Upper lobe of left lung (tissue), 6 donors: Measurements from ENCODE around the gene RASSF1. TPM values are rescaled to one million over a fixed set of nuclear protein-coding genes. Genes with fewer than 3 reads are reported as not detected.
"Not testable (repeated sequence)": the region's sequence is repeated elsewhere in the genome, so short reads cannot be mapped to it uniquely, and the experiment has no call there.

Source experiments
- ATAC-seq, 2 donors: fragments of 200-7000 bp; cut with Tn5 transposase; one replicate each; pipeline ENCODE4 v1.9.1; 2022; ENCODE audit warnings: mild to moderate bottlenecking in 2 of 2, moderate library complexity in 2 of 2; ENCODE audit not compliant: low FRiP score in 2 of 2
- DNase-seq, 2 donors: peaks; one replicate each; pipeline ENCODE4 v3.0.0-alpha.2; 2019 to 2020
- H3K27ac ChIP-seq, 4 donors: fragments of 200-600 bp; sonication (generic); one replicate each; pipeline ENCODE4 v1.5.1; 2016 to 2019
- H3K27me3 ChIP-seq, 4 donors: fragments of 200-600 bp; sonication (generic); one replicate each; pipeline ENCODE4 v1.5.1; 2017 to 2019
- H3K36me3 ChIP-seq, 4 donors: fragments of 200-600 bp; sonication (generic); one replicate each; pipeline ENCODE4 v1.5.1; 2016 to 2019
- H3K4me1 ChIP-seq, 4 donors: fragments of 200-600 bp; sonication (generic); one replicate each; pipeline ENCODE4 v1.5.1; 2018 to 2019
- H3K4me3 ChIP-seq, 4 donors: fragments of 200-600 bp; sonication (generic); one replicate each; pipeline ENCODE4 v1.5.1; 2017 to 2019; ENCODE audit warnings: mild to moderate bottlenecking in 2 of 4, moderate library complexity in 1 of 4
- H3K9me3 ChIP-seq, 4 donors: fragments of 200-600 bp; sonication (generic); one replicate each; pipeline ENCODE4 v1.5.1; 2018 to 2019
- EP300 ChIP-seq, 4 donors: sonication (generic); formaldehyde crosslinking; IDR thresholded peaks; one replicate each; pipeline ENCODE4 v1.5.1; 2017; ENCODE audit warnings: antibody characterized with exemption in 4 of 4, control low read depth in 2 of 4
- POLR2A ChIP-seq, 4 donors: fragments of 450-650 bp; IDR thresholded peaks; one replicate each; pipeline ENCODE4 v1.5.1; 2016 to 2017; ENCODE audit warnings: antibody characterized with exemption in 4 of 4, mild to moderate bottlenecking in 2 of 4
- POLR2AphosphoS5 ChIP-seq, 2 donors: sonication (generic); formaldehyde crosslinking; IDR thresholded peaks; one replicate each; pipeline ENCODE4 v1.5.1; 2017; ENCODE audit warnings: antibody characterized with exemption in 2 of 2
- WGBS, 2 donors: methylation state at CpG; one replicate each; pipeline ENCODE4 v1.1.5; 2017 to 2018; 5-methylcytosine and 5-hydroxymethylcytosine counted together
- total RNA-seq, 6 donors: library from RNA; depleted of rRNA in 4 of 6; stranded (reverse); fragments of >200 nt in 4 of 6; gene quantifications; one replicate each; pipeline versions ENCODE4 v1.1.0 to v1.2.1, GENCODE V29; 2016 to 2021
- TF ChIP-seq, protein P1 (sequence below), 6 experiments: fragments of 450-650 bp in 4 of 6; fragments of 200-600 bp in 2 of 6; sonication (generic) in 2 of 6; IDR thresholded peaks; one replicate each; pipeline ENCODE4 v1.5.1; 2016 to 2019; ENCODE audit warnings: antibody characterized with exemption in 6 of 6
- donor health status: DM: no; HTN: no; CAD: no; lungs with moderate emphysema.
- donor health status: DM: no; HTN: yes; CAD: no; lungs with severe emphysema.

The RASSF1 gene
- total RNA-seq, 6 donors from 2014 or later = 42.7 to 78.9 (median 47.7) TPM

DNA sequence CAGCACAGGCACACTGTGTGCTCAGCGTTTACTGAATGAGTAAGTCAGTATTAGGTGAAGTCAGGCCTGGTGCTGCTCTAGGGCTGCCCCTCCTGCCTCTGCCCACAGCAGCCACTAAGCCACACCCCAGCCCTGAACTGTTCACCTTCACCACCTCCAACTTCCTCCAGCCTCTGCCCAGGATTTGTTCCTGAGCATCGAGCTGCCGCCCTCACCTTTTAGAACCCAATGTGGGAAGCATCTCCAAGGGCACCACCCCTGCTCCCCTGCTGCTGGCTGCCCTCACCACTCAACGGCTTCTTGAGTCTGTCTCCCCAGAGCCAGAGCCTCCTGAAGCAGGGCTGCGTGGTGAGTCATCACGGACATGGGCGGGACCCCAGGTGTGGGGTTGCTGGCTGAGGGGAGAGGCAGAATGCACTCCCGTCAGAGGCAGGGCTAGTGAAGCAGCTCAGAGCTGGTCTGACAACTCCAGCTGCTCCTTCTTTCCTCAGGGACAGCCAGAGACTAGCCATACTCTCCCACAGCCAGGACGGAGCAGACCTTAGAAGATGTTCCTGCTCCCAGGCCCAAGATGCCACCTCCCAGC is 23.9 kb downstream of the RASSF1 start:
- TF ChIP-seq POLR2AphosphoS5 (IDR thresholded peaks at IDR 0.05) (peak in 1 of 2 donors; percentile 72), POLR2A (IDR thresholded peaks at IDR 0.05) (peak in 2 of 4 donors; percentile 35 to 79), EP300 (IDR thresholded peaks at IDR 0.05) (peak in 1 of 4 donors; percentile 10)
- TF ChIP-seq, protein P1, sequence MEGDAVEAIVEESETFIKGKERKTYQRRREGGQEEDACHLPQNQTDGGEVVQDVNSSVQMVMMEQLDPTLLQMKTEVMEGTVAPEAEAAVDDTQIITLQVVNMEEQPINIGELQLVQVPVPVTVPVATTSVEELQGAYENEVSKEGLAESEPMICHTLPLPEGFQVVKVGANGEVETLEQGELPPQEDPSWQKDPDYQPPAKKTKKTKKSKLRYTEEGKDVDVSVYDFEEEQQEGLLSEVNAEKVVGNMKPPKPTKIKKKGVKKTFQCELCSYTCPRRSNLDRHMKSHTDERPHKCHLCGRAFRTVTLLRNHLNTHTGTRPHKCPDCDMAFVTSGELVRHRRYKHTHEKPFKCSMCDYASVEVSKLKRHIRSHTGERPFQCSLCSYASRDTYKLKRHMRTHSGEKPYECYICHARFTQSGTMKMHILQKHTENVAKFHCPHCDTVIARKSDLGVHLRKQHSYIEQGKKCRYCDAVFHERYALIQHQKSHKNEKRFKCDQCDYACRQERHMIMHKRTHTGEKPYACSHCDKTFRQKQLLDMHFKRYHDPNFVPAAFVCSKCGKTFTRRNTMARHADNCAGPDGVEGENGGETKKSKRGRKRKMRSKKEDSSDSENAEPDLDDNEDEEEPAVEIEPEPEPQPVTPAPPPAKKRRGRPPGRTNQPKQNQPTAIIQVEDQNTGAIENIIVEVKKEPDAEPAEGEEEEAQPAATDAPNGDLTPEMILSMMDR (IDR thresholded peaks at IDR 0.05) = no peak
- WGBS, 2 donors = 26 to 48% methylated on average over 8 of the region's 9 CpGs
- Histone ChIP-seq H3K4me1 (peaks cover 65 to 77% (median 75%) of the 10 kb centered on the region in 4 donors), H3K27ac (peak overlapping the region; percentile 94 to 97 (median 95)), H3K4me3 (peak overlapping the region in 3 of 4 donors; percentile 65 to 96 (median 79)), H3K27me3 (no peaks in the 10 kb centered on the region), H3K9me3 (no peaks in the 10 kb centered on the region), H3K36me3 (peaks cover 13 to 69% (median 30%) of the 10 kb centered on the region in 4 donors)
- ATAC-seq (peak; percentile 10 to 87), DNase-seq (peak; percentile 82 to 96)

GRCh38 chr3:50314816-50315215 is 25.8 kb downstream of the RASSF1 start:
- ATAC-seq = no peak
- Histone ChIP-seq H3K36me3 (peaks cover 13 to 51% (median 29%) of the 10 kb centered on the region in 4 donors), H3K9me3 (no peaks in the 10 kb centered on the region), H3K27me3 (no peaks in the 10 kb centered on the region), H3K4me3 (no peak overlapping the region), H3K27ac (peak overlapping the region; percentile 37 to 97 (median 84)), H3K4me1 (peaks cover 63 to 73% (median 69%) of the 10 kb centered on the region in 4 donors)
- TF ChIP-seq POLR2AphosphoS5 (IDR thresholded peaks at IDR 0.05) = no peak
- TF ChIP-seq POLR2A (IDR thresholded peaks at IDR 0.05) = no peak
- TF ChIP-seq, protein P1 (IDR thresholded peaks at IDR 0.05) = no peak
- no peak for TF ChIP-seq EP300 (IDR thresholded peaks at IDR 0.05)
- 92 to 97% methylated on average over 4 of the region's 4 CpGs for WGBS, 2 donors
- DNase-seq = no peak

DNA sequence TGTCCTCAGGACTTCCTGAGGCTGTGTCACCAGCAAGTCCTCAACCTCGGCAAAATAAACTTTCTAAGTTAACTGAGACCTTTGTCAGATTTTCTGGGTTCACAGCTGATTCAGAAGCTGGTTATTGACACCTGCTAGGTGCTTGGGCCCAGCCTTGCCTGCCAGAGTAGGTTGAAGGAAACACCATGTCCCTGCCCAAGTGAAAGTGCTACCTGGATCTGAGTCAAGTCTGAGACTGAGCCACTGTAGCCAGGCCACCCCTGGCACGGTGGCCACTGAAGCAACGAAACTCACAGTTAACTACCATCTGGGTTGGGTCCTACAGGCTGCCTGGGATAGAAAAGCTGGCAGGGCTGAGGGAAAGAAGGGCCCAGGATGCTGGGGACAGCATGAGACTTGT is 26.3 kb downstream of the RASSF1 start:
- ATAC-seq = no peak
- DNase-seq = peak in 1 of 2 donors; percentile 78
- Histone ChIP-seq H3K27me3 (no peaks in the 10 kb centered on the region), H3K4me3 (no peak overlapping the region), H3K27ac (peak overlapping the region; percentile 37 to 97 (median 84)), H3K36me3 (peaks cover 13 to 47% (median 24%) of the 10 kb centered on the region in 4 donors), H3K4me1 (peaks cover 60 to 73% (median 66%) of the 10 kb centered on the region in 4 donors), H3K9me3 (no peaks in the 10 kb centered on the region)
- no peak for TF ChIP-seq POLR2AphosphoS5 (IDR thresholded peaks at IDR 0.05)
- TF ChIP-seq POLR2A (IDR thresholded peaks at IDR 0.05) = no peak
- TF ChIP-seq, protein P1 (IDR thresholded peaks at IDR 0.05) = no peak
- no peak for TF ChIP-seq EP300 (IDR thresholded peaks at IDR 0.05)
- 31 to 52% methylated on average over 3 of the region's 3 CpGs for WGBS, 2 donors

DNA sequence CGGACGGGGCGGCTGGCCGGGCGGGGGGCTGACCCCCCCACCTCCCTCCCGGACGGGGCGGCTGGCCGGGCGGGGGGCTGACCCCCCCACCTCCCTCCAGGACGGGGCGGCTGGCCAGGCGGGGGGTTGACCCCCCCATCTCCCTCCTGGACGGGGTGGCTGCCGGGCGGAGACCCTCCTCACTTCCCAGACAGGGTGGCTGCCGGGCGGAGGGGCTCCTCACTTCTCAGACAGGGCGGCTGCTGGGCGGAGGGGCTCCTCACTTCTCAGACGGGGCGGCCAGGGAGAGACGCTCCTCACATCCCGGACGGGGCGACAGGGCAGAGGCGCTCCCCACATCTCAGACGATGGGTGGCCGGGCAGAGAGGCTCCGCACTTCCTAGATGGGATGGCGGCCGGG is 28.6 kb downstream of the RASSF1 start:
- not testable (repeated sequence) for H3K9me3 ChIP-seq, H3K27me3 ChIP-seq, ATAC-seq
- 84 to 100% methylated on average over 1 to 6 of the region's 32 CpGs for WGBS, 2 donors
- H3K4me3 ChIP-seq = peak overlapping the region in 2 of 4 donors; percentile 31 to 50
- DNase-seq = peak in 1 of 2 donors; percentile 63
- H3K36me3 ChIP-seq = peaks cover under 1 to 28% (median 8%) of the 10 kb centered on the region in 4 donors
- peak overlapping the region in 3 of 4 donors; percentile 79 to 87 (median 83) for H3K27ac ChIP-seq
- H3K4me1 ChIP-seq = peaks cover 37 to 50% (median 43%) of the 10 kb centered on the region in 4 donors

- no peak overlapping the region for H3K4me3 ChIP-seq
- ATAC-seq (no peak), DNase-seq (no peak)
- H3K27me3 ChIP-seq = no peaks in the 10 kb centered on the region
- TF ChIP-seq EP300 (IDR thresholded peaks at IDR 0.05) (no peak), POLR2AphosphoS5 (IDR thresholded peaks at IDR 0.05) (no peak), POLR2A (IDR thresholded peaks at IDR 0.05) (no peak)
- TF ChIP-seq, protein P1 (IDR thresholded peaks at IDR 0.05) = no peak
- peaks cover 32 to 45% (median 41%) of the 10 kb centered on the region in 4 donors for H3K4me1 ChIP-seq
- no peak overlapping the region for H3K27ac ChIP-seq
- H3K9me3 ChIP-seq = no peaks in the 10 kb centered on the region
- H3K36me3 ChIP-seq = peaks cover 0 to 21% (median 0%) of the 10 kb centered on the region in 4 donors
Observed at GRCh38 chr3:50304601-50305000, 36.0 kb downstream of the RASSF1 start.
